H9 (cell line): ENCODE data around the gene BICDL2. TPM values are rescaled to one million over a fixed set of nuclear protein-coding genes. Genes with fewer than 3 reads are reported as not detected.

Experiments used
- DNase-seq: peaks from one replicate; pipeline ENCODE4 v3.0.0-alpha.2; 2017
- H2AFZ ChIP-seq: one replicate; pipeline ENCODE4 v1.6.1; 2013; ENCODE audit warnings: mild to moderate bottlenecking, low read length, control low read depth, moderate library complexity
- H2AK5ac ChIP-seq: 2 replicates; pipeline ENCODE4 v1.6.1; 2013; ENCODE audit warnings: low read length, control low read depth, mixed read lengths; ENCODE audit not compliant: insufficient read length
- H2BK120ac ChIP-seq: one replicate; pipeline ENCODE4 v1.6.1; 2013; ENCODE audit warnings: low read depth, mild to moderate bottlenecking, low read length, control low read depth, inconsistent platforms; ENCODE audit not compliant: poor library complexity, severe bottlenecking
- H2BK12ac ChIP-seq: 2 replicates; pipeline ENCODE4 v1.6.1; 2013; ENCODE audit warnings: low read length, control low read depth, mixed read lengths, low read depth; ENCODE audit not compliant: insufficient read length
- H2BK15ac ChIP-seq: 2 replicates; pipeline ENCODE4 v1.6.1; 2013; ENCODE audit warnings: low read depth, low read length, control low read depth
- H2BK20ac ChIP-seq: one replicate; pipeline ENCODE4 v1.6.1; 2013; ENCODE audit warnings: low read depth, mild to moderate bottlenecking, low read length, control low read depth, inconsistent platforms; ENCODE audit not compliant: poor library complexity, severe bottlenecking
- H2BK5ac ChIP-seq: 2 replicates; pipeline ENCODE4 v1.6.1; 2013; ENCODE audit warnings: low read length, control low read depth, mixed read lengths; ENCODE audit not compliant: insufficient read length
- H3K14ac ChIP-seq: 2 replicates; pipeline ENCODE4 v1.6.1; 2013; ENCODE audit warnings: low read length, control low read depth; ENCODE audit not compliant: insufficient read depth
- H3K18ac ChIP-seq: 2 replicates; pipeline ENCODE4 v1.6.1; 2013; ENCODE audit warnings: low read depth, mild to moderate bottlenecking, mixed read lengths, low read length, control low read depth; ENCODE audit not compliant: insufficient read length
- H3K23ac ChIP-seq: 2 replicates; pipeline ENCODE4 v1.6.1; 2013; ENCODE audit warnings: low read length, control low read depth, mixed read lengths, low read depth; ENCODE audit not compliant: insufficient read length
- H3K23me2 ChIP-seq: 2 replicates; pipeline ENCODE4 v1.6.1; 2013; ENCODE audit warnings: low read depth, mild to moderate bottlenecking, mixed read lengths, low read length, control low read depth; ENCODE audit not compliant: insufficient read length, poor library complexity, severe bottlenecking
- H3K27ac ChIP-seq: 2 replicates; pipeline ENCODE4 v1.5.1; 2013; ENCODE audit warnings: low read length, control low read depth, mixed read lengths, low read depth; ENCODE audit not compliant: insufficient read length
- H3K27me3 ChIP-seq: 2 replicates; pipeline ENCODE4 v1.6.1; 2013; ENCODE audit warnings: low read length, control low read depth, inconsistent platforms; ENCODE audit not compliant: insufficient read depth
- H3K4ac ChIP-seq: 2 replicates; pipeline ENCODE4 v1.6.1; 2013; ENCODE audit warnings: low read depth, mild to moderate bottlenecking, control low read depth, inconsistent platforms, low read length, moderate library complexity
- H3K4me1 ChIP-seq: 2 replicates; pipeline ENCODE4 v1.6.1; 2013; ENCODE audit warnings: low read length, control low read depth, inconsistent platforms; ENCODE audit not compliant: insufficient read depth
- H3K4me2 ChIP-seq: 2 replicates; pipeline ENCODE4 v1.6.1; 2013; ENCODE audit warnings: low read length, control low read depth, mixed read lengths; ENCODE audit not compliant: insufficient read length, insufficient read depth
- H3K56ac ChIP-seq: 2 replicates; pipeline ENCODE4 v1.6.1; 2013; ENCODE audit warnings: low read depth, mild to moderate bottlenecking, mixed read lengths, low read length, control low read depth; ENCODE audit not compliant: insufficient read length
- H3K79me1 ChIP-seq: 2 replicates; pipeline ENCODE4 v1.6.1; 2013; ENCODE audit warnings: low read depth, mild to moderate bottlenecking, moderate library complexity, low read length, control low read depth, inconsistent platforms; ENCODE audit not compliant: insufficient read depth, poor library complexity, severe bottlenecking
- H3K79me2 ChIP-seq: 2 replicates; pipeline ENCODE4 v1.6.1; 2013; ENCODE audit warnings: low read length, control low read depth, inconsistent platforms; ENCODE audit not compliant: insufficient read depth
- H3K9ac ChIP-seq: 2 replicates; pipeline ENCODE4 v1.6.1; 2013; ENCODE audit warnings: low read length, control low read depth, mixed read lengths; ENCODE audit not compliant: insufficient read length; ENCODE audit errors: extremely low read depth
- H3K9me3 ChIP-seq: one replicate; pipeline ENCODE4 v1.6.1; 2013; ENCODE audit warnings: low read depth, low read length, inconsistent platforms; ENCODE audit not compliant: control insufficient read depth
- H3T11ph ChIP-seq: one replicate; pipeline ENCODE4 v1.6.1; 2013; ENCODE audit warnings: mild to moderate bottlenecking, low read length, control low read depth, inconsistent platforms
- H4K20me1 ChIP-seq: one replicate; pipeline ENCODE4 v1.6.1; 2013; ENCODE audit not compliant: control insufficient read depth, insufficient read length, insufficient read depth
- H4K5ac ChIP-seq: 2 replicates; pipeline ENCODE4 v1.6.1; 2013; ENCODE audit warnings: low read depth, mild to moderate bottlenecking, mixed read lengths, low read length, control low read depth; ENCODE audit not compliant: insufficient read length
- H4K8ac ChIP-seq: replicated peaks from 2 replicates; pipeline ENCODE4 v1.6.1; 2013; ENCODE audit warnings: low read length, control low read depth, mixed read lengths, low read depth; ENCODE audit not compliant: insufficient read length
- H4K91ac ChIP-seq: 2 replicates; pipeline ENCODE4 v1.6.1; 2013; ENCODE audit warnings: low read depth, mild to moderate bottlenecking, moderate library complexity, mixed read lengths, low read length, control low read depth; ENCODE audit not compliant: insufficient read length
- H3K27ac Mint-ChIP-seq, 3 experiments: 2 replicates in 2 of 3; 3 replicates in 1 of 3; pipeline ENCODE4 v1.8.0; 2020 to 2021; ENCODE audit warnings: mixed read lengths in 3 of 3, mild to moderate bottlenecking in 1 of 3, moderate library complexity in 1 of 3
- H3K27me3 Mint-ChIP-seq: 2 replicates; pipeline ENCODE4 v1.8.0; 2021; ENCODE audit warnings: low read depth, mild to moderate bottlenecking, moderate library complexity, mixed read lengths
- H3K36me3 Mint-ChIP-seq, 3 experiments: 2 replicates in 2 of 3; 3 replicates in 1 of 3; pipeline ENCODE4 v1.8.0; 2020 to 2021; ENCODE audit warnings: low read depth in 3 of 3, mixed read lengths in 3 of 3; ENCODE audit not compliant: insufficient read depth in 1 of 3
- H3K4me1 Mint-ChIP-seq, 2 experiments: 2 replicates each; pipeline ENCODE4 v1.8.0; 2020; ENCODE audit warnings: mixed read lengths in 2 of 2
- H3K4me3 Mint-ChIP-seq, 2 experiments: 2 replicates in 1 of 2; 3 replicates in 1 of 2; pipeline ENCODE4 v1.8.0; 2020 to 2021; ENCODE audit warnings: mild to moderate bottlenecking in 2 of 2, mixed read lengths in 2 of 2, moderate library complexity in 1 of 2
- H3K9me3 Mint-ChIP-seq, 2 experiments: 2 replicates in 1 of 2; 3 replicates in 1 of 2; pipeline ENCODE4 v1.8.0; 2020; ENCODE audit warnings: mild to moderate bottlenecking in 2 of 2, mixed read lengths in 2 of 2, moderate library complexity in 1 of 2
- WGBS: extraction: QIAGEN DNeasy Blood & Tissue Kit; methylation state at CpG from one replicate; pipeline ENCODE4 v1.1.7; 2013; ENCODE audit warnings: missing lambda C conversion rate, low lambda C conversion rate, mixed read lengths; ENCODE audit not compliant: insufficient read length; ENCODE audit errors: extremely low coverage; 5-methylcytosine and 5-hydroxymethylcytosine counted together
- total RNA-seq: library from RNA; stranded (reverse); gene quantifications from 2 replicates; pipeline ENCODE4 v1.2.1, GENCODE V29; 2021
- TF ChIP-seq, protein P1 (sequence below): fragments of 200-600 bp; sonication (generic); conservative IDR thresholded peaks from 3 replicates; pipeline ENCODE4 v1.8.0; 2021; ENCODE audit warnings: antibody characterized with exemption, mild to moderate bottlenecking

Gene BICDL2
- total RNA-seq, 1 experiment from 2014 or later = 13.5 TPM

DNA sequence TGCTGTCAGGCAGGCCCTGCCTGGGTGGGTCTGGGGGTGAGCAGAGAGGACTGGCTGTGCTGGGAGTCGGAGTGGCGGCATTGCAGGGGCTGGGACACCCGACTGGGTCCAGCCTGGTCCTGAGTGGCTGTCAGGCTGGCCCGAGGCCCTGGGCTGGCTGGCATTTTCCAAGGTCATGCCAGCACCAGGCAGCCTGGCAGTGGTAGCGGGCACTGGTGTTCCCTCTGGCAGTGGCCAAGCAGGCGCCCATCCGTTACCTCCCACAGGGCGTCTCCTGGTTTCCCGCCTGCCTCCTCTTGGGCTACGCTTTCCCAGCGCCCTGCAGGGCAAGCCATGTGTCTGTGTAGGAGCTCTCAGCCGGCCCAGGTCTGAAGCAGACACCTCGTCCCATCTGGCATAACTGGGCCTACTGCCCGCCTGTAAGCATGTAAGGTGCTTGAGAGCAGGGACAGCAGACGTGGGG, 50.8 kb downstream of the BICDL2 start:
- Histone ChIP-seq H3K27ac (no peak overlapping the region), H3K14ac (no peak overlapping the region), H2BK20ac (no peak overlapping the region), H4K5ac (no peak overlapping the region), H2AFZ (no peak overlapping the region), H3K23ac (no peak overlapping the region), H3T11ph (no peak overlapping the region), H2BK5ac (no peak overlapping the region), H3K4me2 (no peak overlapping the region), H2BK12ac (no peak overlapping the region), H3K9ac (no peak overlapping the region), H2BK15ac (no peak overlapping the region), H3K56ac (no peak overlapping the region), H3K4me1 (no peaks in the 10 kb centered on the region; the same call in 1 of the 2 replicates), H3K9me3 (no peaks in the 10 kb centered on the region), H2BK120ac (no peak overlapping the region), H4K20me1 (no peaks in the 10 kb centered on the region), H2AK5ac (no peak overlapping the region), H3K79me2 (no peaks in the 10 kb centered on the region), H4K91ac (no peak overlapping the region), H3K79me1 (no peaks in the 10 kb centered on the region), H3K4ac (no peak overlapping the region), H3K18ac (no peak overlapping the region), H4K8ac (no peak overlapping the region), H3K23me2 (peaks cover under 1% of the 10 kb centered on the region), H3K27me3 (no peaks in the 10 kb centered on the region)
- Mint-ChIP-seq H3K27me3 (peaks cover 10% of the 10 kb centered on the region), H3K36me3 (no peaks in the 10 kb centered on the region), H3K27ac (no peak overlapping the region), H3K9me3 (no peaks in the 10 kb centered on the region), H3K4me1 (peaks cover 30 to 54% of the 10 kb centered on the region in 2 experiments), H3K4me3 (no peak overlapping the region)
- DNase-seq = no peak
- TF ChIP-seq, protein P1, sequence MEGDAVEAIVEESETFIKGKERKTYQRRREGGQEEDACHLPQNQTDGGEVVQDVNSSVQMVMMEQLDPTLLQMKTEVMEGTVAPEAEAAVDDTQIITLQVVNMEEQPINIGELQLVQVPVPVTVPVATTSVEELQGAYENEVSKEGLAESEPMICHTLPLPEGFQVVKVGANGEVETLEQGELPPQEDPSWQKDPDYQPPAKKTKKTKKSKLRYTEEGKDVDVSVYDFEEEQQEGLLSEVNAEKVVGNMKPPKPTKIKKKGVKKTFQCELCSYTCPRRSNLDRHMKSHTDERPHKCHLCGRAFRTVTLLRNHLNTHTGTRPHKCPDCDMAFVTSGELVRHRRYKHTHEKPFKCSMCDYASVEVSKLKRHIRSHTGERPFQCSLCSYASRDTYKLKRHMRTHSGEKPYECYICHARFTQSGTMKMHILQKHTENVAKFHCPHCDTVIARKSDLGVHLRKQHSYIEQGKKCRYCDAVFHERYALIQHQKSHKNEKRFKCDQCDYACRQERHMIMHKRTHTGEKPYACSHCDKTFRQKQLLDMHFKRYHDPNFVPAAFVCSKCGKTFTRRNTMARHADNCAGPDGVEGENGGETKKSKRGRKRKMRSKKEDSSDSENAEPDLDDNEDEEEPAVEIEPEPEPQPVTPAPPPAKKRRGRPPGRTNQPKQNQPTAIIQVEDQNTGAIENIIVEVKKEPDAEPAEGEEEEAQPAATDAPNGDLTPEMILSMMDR = no peak
- WGBS = no CpG with 5 or more reads among the region's 15 CpGs
